H9 (cell line): ENCODE measurements around the gene SEH1L. TPM values are rescaled to one million over a fixed set of nuclear protein-coding genes. Genes with fewer than 3 reads are reported as not detected.

Source experiments
- DNase-seq: peaks from one replicate; pipeline ENCODE4 v3.0.0-alpha.2; 2017
- H2AFZ ChIP-seq: one replicate; pipeline ENCODE4 v1.6.1; 2013; ENCODE audit warnings: mild to moderate bottlenecking, low read length, control low read depth, moderate library complexity
- H2AK5ac ChIP-seq: 2 replicates; pipeline ENCODE4 v1.6.1; 2013; ENCODE audit warnings: low read length, control low read depth, mixed read lengths; ENCODE audit not compliant: insufficient read length
- H2BK120ac ChIP-seq: one replicate; pipeline ENCODE4 v1.6.1; 2013; ENCODE audit warnings: low read depth, mild to moderate bottlenecking, low read length, control low read depth, inconsistent platforms; ENCODE audit not compliant: poor library complexity, severe bottlenecking
- H2BK12ac ChIP-seq: 2 replicates; pipeline ENCODE4 v1.6.1; 2013; ENCODE audit warnings: low read length, control low read depth, mixed read lengths, low read depth; ENCODE audit not compliant: insufficient read length
- H2BK15ac ChIP-seq: 2 replicates; pipeline ENCODE4 v1.6.1; 2013; ENCODE audit warnings: low read depth, low read length, control low read depth
- H2BK20ac ChIP-seq: one replicate; pipeline ENCODE4 v1.6.1; 2013; ENCODE audit warnings: low read depth, mild to moderate bottlenecking, low read length, control low read depth, inconsistent platforms; ENCODE audit not compliant: poor library complexity, severe bottlenecking
- H2BK5ac ChIP-seq: 2 replicates; pipeline ENCODE4 v1.6.1; 2013; ENCODE audit warnings: low read length, control low read depth, mixed read lengths; ENCODE audit not compliant: insufficient read length
- H3K14ac ChIP-seq: 2 replicates; pipeline ENCODE4 v1.6.1; 2013; ENCODE audit warnings: low read length, control low read depth; ENCODE audit not compliant: insufficient read depth
- H3K18ac ChIP-seq: 2 replicates; pipeline ENCODE4 v1.6.1; 2013; ENCODE audit warnings: low read depth, mild to moderate bottlenecking, mixed read lengths, low read length, control low read depth; ENCODE audit not compliant: insufficient read length
- H3K23ac ChIP-seq: 2 replicates; pipeline ENCODE4 v1.6.1; 2013; ENCODE audit warnings: low read length, control low read depth, mixed read lengths, low read depth; ENCODE audit not compliant: insufficient read length
- H3K23me2 ChIP-seq: 2 replicates; pipeline ENCODE4 v1.6.1; 2013; ENCODE audit warnings: low read depth, mild to moderate bottlenecking, mixed read lengths, low read length, control low read depth; ENCODE audit not compliant: insufficient read length, poor library complexity, severe bottlenecking
- H3K27ac ChIP-seq: 2 replicates; pipeline ENCODE4 v1.5.1; 2013; ENCODE audit warnings: low read length, control low read depth, mixed read lengths, low read depth; ENCODE audit not compliant: insufficient read length
- H3K27me3 ChIP-seq: 2 replicates; pipeline ENCODE4 v1.6.1; 2013; ENCODE audit warnings: low read length, control low read depth, inconsistent platforms; ENCODE audit not compliant: insufficient read depth
- H3K4ac ChIP-seq: 2 replicates; pipeline ENCODE4 v1.6.1; 2013; ENCODE audit warnings: low read depth, mild to moderate bottlenecking, control low read depth, inconsistent platforms, low read length, moderate library complexity
- H3K4me1 ChIP-seq: 2 replicates; pipeline ENCODE4 v1.6.1; 2013; ENCODE audit warnings: low read length, control low read depth, inconsistent platforms; ENCODE audit not compliant: insufficient read depth
- H3K4me2 ChIP-seq: 2 replicates; pipeline ENCODE4 v1.6.1; 2013; ENCODE audit warnings: low read length, control low read depth, mixed read lengths; ENCODE audit not compliant: insufficient read length, insufficient read depth
- H3K56ac ChIP-seq: 2 replicates; pipeline ENCODE4 v1.6.1; 2013; ENCODE audit warnings: low read depth, mild to moderate bottlenecking, mixed read lengths, low read length, control low read depth; ENCODE audit not compliant: insufficient read length
- H3K79me1 ChIP-seq: 2 replicates; pipeline ENCODE4 v1.6.1; 2013; ENCODE audit warnings: low read depth, mild to moderate bottlenecking, moderate library complexity, low read length, control low read depth, inconsistent platforms; ENCODE audit not compliant: insufficient read depth, poor library complexity, severe bottlenecking
- H3K79me2 ChIP-seq: 2 replicates; pipeline ENCODE4 v1.6.1; 2013; ENCODE audit warnings: low read length, control low read depth, inconsistent platforms; ENCODE audit not compliant: insufficient read depth
- H3K9ac ChIP-seq: 2 replicates; pipeline ENCODE4 v1.6.1; 2013; ENCODE audit warnings: low read length, control low read depth, mixed read lengths; ENCODE audit not compliant: insufficient read length; ENCODE audit errors: extremely low read depth
- H3K9me3 ChIP-seq: one replicate; pipeline ENCODE4 v1.6.1; 2013; ENCODE audit warnings: low read depth, low read length, inconsistent platforms; ENCODE audit not compliant: control insufficient read depth
- H3T11ph ChIP-seq: one replicate; pipeline ENCODE4 v1.6.1; 2013; ENCODE audit warnings: mild to moderate bottlenecking, low read length, control low read depth, inconsistent platforms
- H4K20me1 ChIP-seq: one replicate; pipeline ENCODE4 v1.6.1; 2013; ENCODE audit not compliant: control insufficient read depth, insufficient read length, insufficient read depth
- H4K5ac ChIP-seq: 2 replicates; pipeline ENCODE4 v1.6.1; 2013; ENCODE audit warnings: low read depth, mild to moderate bottlenecking, mixed read lengths, low read length, control low read depth; ENCODE audit not compliant: insufficient read length
- H4K8ac ChIP-seq: replicated peaks from 2 replicates; pipeline ENCODE4 v1.6.1; 2013; ENCODE audit warnings: low read length, control low read depth, mixed read lengths, low read depth; ENCODE audit not compliant: insufficient read length
- H4K91ac ChIP-seq: 2 replicates; pipeline ENCODE4 v1.6.1; 2013; ENCODE audit warnings: low read depth, mild to moderate bottlenecking, moderate library complexity, mixed read lengths, low read length, control low read depth; ENCODE audit not compliant: insufficient read length
- H3K27ac Mint-ChIP-seq, 3 experiments: 2 replicates in 2 of 3; 3 replicates in 1 of 3; pipeline ENCODE4 v1.8.0; 2020 to 2021; ENCODE audit warnings: mixed read lengths in 3 of 3, mild to moderate bottlenecking in 1 of 3, moderate library complexity in 1 of 3
- H3K27me3 Mint-ChIP-seq: 2 replicates; pipeline ENCODE4 v1.8.0; 2021; ENCODE audit warnings: low read depth, mild to moderate bottlenecking, moderate library complexity, mixed read lengths
- H3K36me3 Mint-ChIP-seq, 3 experiments: 2 replicates in 2 of 3; 3 replicates in 1 of 3; pipeline ENCODE4 v1.8.0; 2020 to 2021; ENCODE audit warnings: low read depth in 3 of 3, mixed read lengths in 3 of 3; ENCODE audit not compliant: insufficient read depth in 1 of 3
- H3K4me1 Mint-ChIP-seq, 2 experiments: 2 replicates each; pipeline ENCODE4 v1.8.0; 2020; ENCODE audit warnings: mixed read lengths in 2 of 2
- H3K4me3 Mint-ChIP-seq, 2 experiments: 2 replicates in 1 of 2; 3 replicates in 1 of 2; pipeline ENCODE4 v1.8.0; 2020 to 2021; ENCODE audit warnings: mild to moderate bottlenecking in 2 of 2, mixed read lengths in 2 of 2, moderate library complexity in 1 of 2
- H3K9me3 Mint-ChIP-seq, 2 experiments: 2 replicates in 1 of 2; 3 replicates in 1 of 2; pipeline ENCODE4 v1.8.0; 2020; ENCODE audit warnings: mild to moderate bottlenecking in 2 of 2, mixed read lengths in 2 of 2, moderate library complexity in 1 of 2
- CTCF ChIP-seq: fragments of 200-600 bp; sonication (generic); conservative IDR thresholded peaks from 3 replicates; pipeline ENCODE4 v1.8.0; 2021; ENCODE audit warnings: antibody characterized with exemption, mild to moderate bottlenecking
- WGBS: extraction: QIAGEN DNeasy Blood & Tissue Kit; methylation state at CpG from one replicate; pipeline ENCODE4 v1.1.7; 2013; ENCODE audit warnings: missing lambda C conversion rate, low lambda C conversion rate, mixed read lengths; ENCODE audit not compliant: insufficient read length; ENCODE audit errors: extremely low coverage; 5-methylcytosine and 5-hydroxymethylcytosine counted together
- total RNA-seq: library from RNA; stranded (reverse); gene quantifications from 2 replicates; pipeline ENCODE4 v1.2.1, GENCODE V29; 2021

SEH1L gene
- total RNA-seq, 1 experiment from 2014 or later = 97.2 TPM

- no peaks in the 10 kb centered on the region; the same call in 1 of the 2 replicates for H3K27me3 Mint-ChIP-seq
- Histone ChIP-seq H3K56ac (no peak overlapping the region), H2AK5ac (no peak overlapping the region), H2BK15ac (no peak overlapping the region), H3K23ac (no peak overlapping the region), H2BK5ac (no peak overlapping the region), H3K79me1 (no peaks in the 10 kb centered on the region), H3K9ac (no peak overlapping the region), H4K91ac (no peak overlapping the region), H3K4me1 (no peaks in the 10 kb centered on the region), H2AFZ (no peak overlapping the region), H3K14ac (no peak overlapping the region), H3K27me3 (no peaks in the 10 kb centered on the region), H4K20me1 (no peaks in the 10 kb centered on the region), H3K4me2 (no peak overlapping the region), H3K27ac (no peak overlapping the region), H3K18ac (no peak overlapping the region), H3K23me2 (no peaks in the 10 kb centered on the region), H3K79me2 (no peaks in the 10 kb centered on the region), H4K5ac (no peak overlapping the region), H3K9me3 (no peaks in the 10 kb centered on the region), H3T11ph (no peak overlapping the region), H2BK20ac (no peak overlapping the region), H2BK120ac (no peak overlapping the region), H4K8ac (no peak overlapping the region), H2BK12ac (no peak overlapping the region), H3K4ac (no peak overlapping the region)
- H3K9me3 Mint-ChIP-seq = no peaks in the 10 kb centered on the region
- H3K27ac Mint-ChIP-seq = no peak overlapping the region
- no peaks in the 10 kb centered on the region for H3K36me3 Mint-ChIP-seq
- no peak overlapping the region for H3K4me3 Mint-ChIP-seq
- H3K4me1 Mint-ChIP-seq = no peaks in the 10 kb centered on the region; a peak in 1 of 4 replicates
- TF ChIP-seq CTCF = no peak
- DNase-seq = no peak
- WGBS = no CpG with 5 or more reads among the region's 10 CpGs
Measured at GRCh38 chr18:12906773-12907172, 41.0 kb upstream of the SEH1L start.
